Activated B cell treated with CpG ODN at 0.5 μM for 24 hours (primary cell): ENCODE results near the gene ZEB1. TPM values are rescaled to one million over a fixed set of nuclear protein-coding genes. Genes with fewer than 3 reads are reported as not detected.

Source experiments
- ATAC-seq: fragments of 200-7000 bp; cut with Tn5 transposase; one replicate; pipeline ENCODE4 v1.10.0; 2021; ENCODE audit warnings: low read depth, mild to moderate bottlenecking, moderate library complexity
- CTCF ChIA-PET: fragments of 350-600 bp; sonication (Branson Sonifier 250); formaldehyde crosslinking; loops from one replicate; lab custom pipeline; 2021; ENCODE audit warnings: antibody characterized with exemption; lab: Charles Lee
- POLR2A ChIA-PET: fragments of 350-600 bp; sonication (Branson Sonifier 250); formaldehyde crosslinking; loops from one replicate; lab custom pipeline; 2021; ENCODE audit warnings: antibody characterized with exemption; lab: Charles Lee
- DNase-seq: peaks from one replicate; pipeline ENCODE4 v3.0.0; 2022
- H3K27ac Mint-ChIP-seq: one replicate; pipeline ENCODE4 v1.8.0; 2020; ENCODE audit warnings: mixed read lengths
- H3K27me3 Mint-ChIP-seq: one replicate; pipeline ENCODE4 v1.8.0; 2021; ENCODE audit warnings: mixed read lengths
- H3K36me3 Mint-ChIP-seq: one replicate; pipeline ENCODE4 v1.8.0; 2021; ENCODE audit warnings: low read depth, mixed read lengths
- H3K4me1 Mint-ChIP-seq: one replicate; pipeline ENCODE4 v1.8.0; 2021; ENCODE audit warnings: mixed read lengths
- H3K4me3 Mint-ChIP-seq: one replicate; pipeline ENCODE4 v1.8.0; 2020; ENCODE audit warnings: mild to moderate bottlenecking, mixed read lengths
- H3K9me3 Mint-ChIP-seq: one replicate; pipeline ENCODE4 v1.8.0; 2020; ENCODE audit warnings: mixed read lengths
- CTCF ChIP-seq: fragments of 200-600 bp; IDR thresholded peaks from one replicate; pipeline ENCODE4 v1.8.0; 2022; ENCODE audit warnings: antibody characterized with exemption, mild to moderate bottlenecking
- intact Hi-C: fragments of 100-400 bp; cut with micrococcal nuclease; formaldehyde crosslinking; loops from one replicate; pipeline ENCODE4 v1.15.1; 2024
- total RNA-seq: library from RNA; stranded (reverse); gene quantifications from 2 replicates; pipeline ENCODE4 v1.2.3, GENCODE V29; 2022

ZEB1 gene
- total RNA-seq, result 38.4 and 43.0 TPM in 2 replicates

GRCh38 chr10:31318854-31319601, at the start of gene ZEB1:
Gene ZEB1, plus strand, starts transcription at chr10:31319216. Its CDS starts 19 bp downstream, at chr10:31319235.
- ChIA-PET POLR2A (interaction anchor here (1.2 to 4.1 kb wide), 7 partner anchors 10 to 613 kb away, joined by 4 to 32 read pairs (median 6); partner anchors contain the start of gene ZNF438), CTCF (interaction anchor here (1.5 kb wide), 1 partner anchor 287 kb away, joined by 6 read pairs; the partner anchor contains the start of gene ZNF438)
- no peaks in the 10 kb centered on the region for H3K27me3 Mint-ChIP-seq
- H3K27ac Mint-ChIP-seq, result peak within 1 kb of the TSS; percentile 98
- no peak for TF ChIP-seq CTCF
- peak; percentile 80 for DNase-seq
- ATAC-seq, result peak; percentile 53
- H3K9me3 Mint-ChIP-seq, result no peaks in the 10 kb centered on the region
- intact Hi-C loops, result loop anchor here (1.0 to 10.0 kb wide), 16 partner anchors 34 to 1056 kb away; partner anchors contain the start of genes ARHGAP12, EPC1, KIF5B and MTPAP
- peak within 1 kb of the TSS; percentile 96 for H3K4me3 Mint-ChIP-seq
- peaks cover 34% of the 10 kb centered on the region for H3K4me1 Mint-ChIP-seq
- peaks cover 16% of the 10 kb centered on the region for H3K36me3 Mint-ChIP-seq

- ChIA-PET POLR2A (no interaction called here), CTCF (no interaction called here)
- peaks cover 5% of the 10 kb centered on the region for H3K36me3 Mint-ChIP-seq
- TF ChIP-seq CTCF, result no peak
- no peaks in the 10 kb centered on the region for H3K4me1 Mint-ChIP-seq
- no peaks in the 10 kb centered on the region for H3K27me3 Mint-ChIP-seq
- DNase-seq, result no peak
- H3K9me3 Mint-ChIP-seq, result peaks cover 13% of the 10 kb centered on the region
- intact Hi-C loops, result loop anchor here (10.0 kb wide), 1 partner anchor 894 kb away; no protein-coding TSS in a partner anchor
- no peak for ATAC-seq
- H3K4me3 Mint-ChIP-seq, result no peak overlapping the region
- no peak overlapping the region for H3K27ac Mint-ChIP-seq
Measured at GRCh38 chr10:31270954-31271353, 48.1 kb upstream of the ZEB1 start.

GRCh38 chr10:31272841-31273240, 46.2 kb upstream of the ZEB1 start:
- ChIA-PET POLR2A (no interaction called here), CTCF (no interaction called here)
- no peaks in the 10 kb centered on the region for H3K27me3 Mint-ChIP-seq
- peaks cover 13% of the 10 kb centered on the region for H3K9me3 Mint-ChIP-seq
- peaks cover 5% of the 10 kb centered on the region for H3K36me3 Mint-ChIP-seq
- no peak for DNase-seq
- H3K27ac Mint-ChIP-seq, result no peak overlapping the region
- TF ChIP-seq CTCF, result no peak
- ATAC-seq, result no peak
- no peaks in the 10 kb centered on the region for H3K4me1 Mint-ChIP-seq
- intact Hi-C loops, result loop anchor here (10.0 kb wide), 1 partner anchor 892 kb away; no protein-coding TSS in a partner anchor
- no peak overlapping the region for H3K4me3 Mint-ChIP-seq

- Mint-ChIP-seq H3K27me3 (no peaks in the 10 kb centered on the region), H3K4me3 (no peak overlapping the region), H3K4me1 (no peaks in the 10 kb centered on the region), H3K9me3 (peaks cover 13% of the 10 kb centered on the region), H3K36me3 (peaks cover 5% of the 10 kb centered on the region), H3K27ac (no peak overlapping the region)
- ChIA-PET CTCF (no interaction called here), POLR2A (no interaction called here)
- no peak for ATAC-seq
- no peak for DNase-seq
- intact Hi-C loops, result loop anchor here (10.0 kb wide), 1 partner anchor 891 kb away; no protein-coding TSS in a partner anchor
- TF ChIP-seq CTCF, result no peak
Measured at GRCh38 chr10:31273789-31274188, 45.2 kb upstream of the ZEB1 start.

GRCh38 chr10:31274310-31274709, 44.7 kb upstream of the ZEB1 start:
- intact Hi-C loops, result loop anchor here (10.0 kb wide), 1 partner anchor 890 kb away; no protein-coding TSS in a partner anchor
- Mint-ChIP-seq H3K27ac (no peak overlapping the region), H3K27me3 (no peaks in the 10 kb centered on the region), H3K36me3 (peaks cover 5% of the 10 kb centered on the region), H3K9me3 (peaks cover 13% of the 10 kb centered on the region), H3K4me1 (no peaks in the 10 kb centered on the region), H3K4me3 (no peak overlapping the region)
- TF ChIP-seq CTCF, result no peak
- POLR2A ChIA-PET, result no interaction called here
- DNase-seq, result no peak
- ATAC-seq, result no peak
- CTCF ChIA-PET, result no interaction called here
